ENCODE data around the gene EMC7.

Gene EMC7

DNA sequence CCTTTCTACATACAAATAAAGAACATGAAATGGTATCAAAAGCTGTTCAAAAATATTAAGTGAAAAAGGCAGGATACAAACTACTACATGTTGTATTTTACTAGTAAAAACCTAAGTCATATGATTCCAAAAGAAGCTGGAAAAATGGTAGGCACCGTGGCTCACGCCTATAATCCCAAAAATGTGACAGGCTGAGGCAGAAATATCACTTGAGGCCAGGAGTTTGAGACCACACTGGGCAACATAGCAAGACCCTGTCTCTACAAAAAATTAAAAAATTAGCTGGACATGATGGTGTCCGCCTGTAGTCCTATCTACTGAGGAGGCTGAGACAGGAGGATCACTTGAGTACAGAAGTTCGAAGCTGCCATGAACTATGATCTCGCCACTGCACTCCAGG, 1.7 kb downstream of the EMC7 start:
- H3K9me3 ChIP-seq (ENCODE audit: control insufficient read depth, low read length), result no peaks in the 10 kb centered on the region
- no peaks in the 10 kb centered on the region for H3K27me3 ChIP-seq (ENCODE audit: control insufficient read depth, insufficient read depth, low read length, poor library complexity, severe bottlenecking)
- peaks cover under 1% of the 10 kb centered on the region for H3K36me3 ChIP-seq (ENCODE audit: control insufficient read depth, insufficient read depth, low read length)
- no peak overlapping the region for H3K27ac ChIP-seq (ENCODE audit: insufficient read depth, low read depth, low read length, poor library complexity, severe bottlenecking)
- H3K4me3 ChIP-seq (ENCODE audit: insufficient read depth, low read depth, low read length), result no peak overlapping the region
- WGBS, 2 experiments, result 91 to 94% methylated on average over 4 to 5 of the region's 5 CpGs
- H3K4me1 ChIP-seq (ENCODE audit: control insufficient read depth, insufficient read depth, low read length), result no peaks in the 10 kb centered on the region

GRCh38 chr15:34085746-34086145, 15.9 kb downstream of the EMC7 start:
- Histone ChIP-seq H3K27me3 (ENCODE audit: control insufficient read depth, insufficient read depth, low read length, poor library complexity, severe bottlenecking) (no peaks in the 10 kb centered on the region), H3K36me3 (ENCODE audit: control insufficient read depth, insufficient read depth, low read length) (peaks cover 9% of the 10 kb centered on the region), H3K4me1 (ENCODE audit: control insufficient read depth, insufficient read depth, low read length) (no peaks in the 10 kb centered on the region), H3K27ac (ENCODE audit: insufficient read depth, low read depth, low read length, poor library complexity, severe bottlenecking) (no peak overlapping the region), H3K4me3 (ENCODE audit: insufficient read depth, low read depth, low read length) (no peak overlapping the region), H3K9me3 (ENCODE audit: control insufficient read depth, low read length) (no peaks in the 10 kb centered on the region)
- 87 to 96% methylated on average over 2 of the region's 2 CpGs for WGBS, 2 experiments

GRCh38 chr15:34084086-34084485, 17.6 kb downstream of the EMC7 start:
- Histone ChIP-seq H3K36me3 (ENCODE audit: control insufficient read depth, insufficient read depth, low read length) (peaks cover 9% of the 10 kb centered on the region), H3K9me3 (ENCODE audit: control insufficient read depth, low read length) (no peaks in the 10 kb centered on the region), H3K4me3 (ENCODE audit: insufficient read depth, low read depth, low read length) (no peak overlapping the region), H3K27me3 (ENCODE audit: control insufficient read depth, insufficient read depth, low read length, poor library complexity, severe bottlenecking) (no peaks in the 10 kb centered on the region), H3K27ac (ENCODE audit: insufficient read depth, low read depth, low read length, poor library complexity, severe bottlenecking) (no peak overlapping the region), H3K4me1 (ENCODE audit: control insufficient read depth, insufficient read depth, low read length) (no peaks in the 10 kb centered on the region)
- 92 to 94% methylated on average over 7 of the region's 7 CpGs for WGBS, 2 experiments

DNA sequence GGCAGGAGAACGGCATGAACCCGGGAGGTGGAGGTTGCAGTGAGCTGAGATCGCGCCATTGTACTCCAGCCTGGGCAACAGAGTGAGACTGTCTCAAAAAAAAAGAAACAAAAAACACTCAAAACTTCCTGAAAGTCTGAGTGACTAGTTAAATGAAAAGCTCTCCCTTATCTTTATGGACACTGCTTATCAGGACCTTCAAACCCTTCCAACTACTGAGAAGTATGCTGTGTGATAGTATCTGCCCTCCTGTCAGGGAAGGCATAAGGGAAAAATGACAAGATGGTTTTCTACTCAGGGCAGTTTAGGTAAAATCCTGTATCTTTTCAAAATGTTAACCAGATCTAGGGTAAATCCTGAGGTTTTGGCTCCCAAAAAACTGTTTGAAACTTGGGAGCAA, 21.8 kb downstream of the EMC7 start:
- Histone ChIP-seq H3K9me3 (ENCODE audit: control insufficient read depth, low read length) (no peaks in the 10 kb centered on the region), H3K4me3 (ENCODE audit: insufficient read depth, low read depth, low read length) (no peak overlapping the region), H3K36me3 (ENCODE audit: control insufficient read depth, insufficient read depth, low read length) (peaks cover 5% of the 10 kb centered on the region), H3K27me3 (ENCODE audit: control insufficient read depth, insufficient read depth, low read length, poor library complexity, severe bottlenecking) (no peaks in the 10 kb centered on the region), H3K27ac (ENCODE audit: insufficient read depth, low read depth, low read length, poor library complexity, severe bottlenecking) (no peak overlapping the region), H3K4me1 (ENCODE audit: control insufficient read depth, insufficient read depth, low read length) (no peaks in the 10 kb centered on the region)
- 83 to 95% methylated on average over 4 of the region's 4 CpGs for WGBS, 2 experiments

DNA sequence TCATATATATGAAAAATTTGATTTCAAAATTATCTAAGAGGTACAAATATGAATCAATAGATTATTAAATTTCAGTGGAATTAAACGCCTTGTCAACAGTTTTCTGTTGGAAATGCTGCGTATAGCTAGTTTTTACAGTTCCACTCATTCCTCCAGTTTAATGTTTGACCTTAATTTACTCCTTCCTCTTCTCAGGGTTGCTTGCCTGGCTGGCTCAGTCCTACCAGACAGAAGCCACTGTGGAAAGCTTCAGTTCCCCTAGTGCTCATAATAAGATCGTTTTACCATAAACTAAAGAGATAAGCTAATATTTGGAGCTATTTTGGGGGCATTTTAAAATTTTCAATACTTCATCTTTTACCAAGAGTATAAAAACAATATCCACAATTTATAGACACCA, 22.8 kb downstream of the EMC7 start:
- Histone ChIP-seq H3K27me3 (ENCODE audit: control insufficient read depth, insufficient read depth, low read length, poor library complexity, severe bottlenecking) (no peaks in the 10 kb centered on the region), H3K36me3 (ENCODE audit: control insufficient read depth, insufficient read depth, low read length) (no peaks in the 10 kb centered on the region), H3K27ac (ENCODE audit: insufficient read depth, low read depth, low read length, poor library complexity, severe bottlenecking) (no peak overlapping the region), H3K4me1 (ENCODE audit: control insufficient read depth, insufficient read depth, low read length) (no peaks in the 10 kb centered on the region), H3K9me3 (ENCODE audit: control insufficient read depth, low read length) (no peaks in the 10 kb centered on the region), H3K4me3 (ENCODE audit: insufficient read depth, low read depth, low read length) (no peak overlapping the region)
- WGBS, 2 experiments, result 92 to 100% methylated on average over 2 to 3 of the region's 3 CpGs

DNA sequence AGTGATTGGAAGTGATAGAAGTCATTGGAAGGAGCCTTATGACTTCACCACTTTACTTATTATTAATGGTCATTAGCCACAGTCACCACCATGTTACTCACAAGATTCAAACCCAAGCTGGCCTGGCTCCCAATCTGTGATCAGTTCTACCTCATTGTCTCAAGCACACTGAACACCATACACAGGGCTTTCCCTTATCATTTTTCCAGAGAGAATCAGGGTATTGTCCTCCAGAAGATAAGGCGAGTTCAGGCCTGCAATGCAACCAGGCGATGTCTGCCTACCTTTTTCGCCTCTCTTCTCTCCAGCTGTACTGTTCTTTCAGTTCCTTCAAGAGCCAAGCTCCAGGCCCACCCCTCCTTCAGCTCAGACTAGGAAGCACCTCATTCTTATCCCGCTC, 24.9 kb downstream of the EMC7 start:
- no peak overlapping the region for H3K27ac ChIP-seq (ENCODE audit: insufficient read depth, low read depth, low read length, poor library complexity, severe bottlenecking)
- H3K27me3 ChIP-seq (ENCODE audit: control insufficient read depth, insufficient read depth, low read length, poor library complexity, severe bottlenecking), result no peaks in the 10 kb centered on the region
- no peak overlapping the region for H3K4me3 ChIP-seq (ENCODE audit: insufficient read depth, low read depth, low read length)
- H3K4me1 ChIP-seq (ENCODE audit: control insufficient read depth, insufficient read depth, low read length), result no peaks in the 10 kb centered on the region
- H3K9me3 ChIP-seq (ENCODE audit: control insufficient read depth, low read length), result no peaks in the 10 kb centered on the region
- H3K36me3 ChIP-seq (ENCODE audit: control insufficient read depth, insufficient read depth, low read length), result no peaks in the 10 kb centered on the region
- 93% methylated on average over 4 of the region's 4 CpGs for whole genome bisulfite sequencing, 2 experiments

GRCh38 chr15:34070003-34070402, 31.7 kb downstream of the EMC7 start:
- Histone ChIP-seq H3K27ac (ENCODE audit: insufficient read depth, low read depth, low read length, poor library complexity, severe bottlenecking) (no peak overlapping the region), H3K36me3 (ENCODE audit: control insufficient read depth, insufficient read depth, low read length) (no peaks in the 10 kb centered on the region), H3K4me1 (ENCODE audit: control insufficient read depth, insufficient read depth, low read length) (no peaks in the 10 kb centered on the region), H3K9me3 (ENCODE audit: control insufficient read depth, low read length) (no peaks in the 10 kb centered on the region), H3K4me3 (ENCODE audit: insufficient read depth, low read depth, low read length) (no peak overlapping the region), H3K27me3 (ENCODE audit: control insufficient read depth, insufficient read depth, low read length, poor library complexity, severe bottlenecking) (no peaks in the 10 kb centered on the region)
- 71 to 77% methylated on average over 5 of the region's 6 CpGs for WGBS, 2 experiments

GRCh38 chr15:34065941-34066340, 35.7 kb downstream of the EMC7 start:
- 92 to 94% methylated on average over 8 of the region's 8 CpGs for WGBS, 2 experiments
- no peak overlapping the region for H3K27ac ChIP-seq (ENCODE audit: insufficient read depth, low read depth, low read length, poor library complexity, severe bottlenecking)
- no peaks in the 10 kb centered on the region for H3K9me3 ChIP-seq (ENCODE audit: control insufficient read depth, low read length)
- H3K4me1 ChIP-seq (ENCODE audit: control insufficient read depth, insufficient read depth, low read length), result no peaks in the 10 kb centered on the region
- no peaks in the 10 kb centered on the region for H3K36me3 ChIP-seq (ENCODE audit: control insufficient read depth, insufficient read depth, low read length)
- no peaks in the 10 kb centered on the region for H3K27me3 ChIP-seq (ENCODE audit: control insufficient read depth, insufficient read depth, low read length, poor library complexity, severe bottlenecking)
- no peak overlapping the region for H3K4me3 ChIP-seq (ENCODE audit: insufficient read depth, low read depth, low read length)

GRCh38 chr15:34065261-34065660, 36.4 kb downstream of the EMC7 start:
- H3K4me3 ChIP-seq (ENCODE audit: insufficient read depth, low read depth, low read length), result no peak overlapping the region
- no peaks in the 10 kb centered on the region for H3K9me3 ChIP-seq (ENCODE audit: control insufficient read depth, low read length)
- no peaks in the 10 kb centered on the region for H3K27me3 ChIP-seq (ENCODE audit: control insufficient read depth, insufficient read depth, low read length, poor library complexity, severe bottlenecking)
- H3K27ac ChIP-seq (ENCODE audit: insufficient read depth, low read depth, low read length, poor library complexity, severe bottlenecking), result no peak overlapping the region
- no peaks in the 10 kb centered on the region for H3K36me3 ChIP-seq (ENCODE audit: control insufficient read depth, insufficient read depth, low read length)
- WGBS, 2 experiments, result 87 to 94% methylated on average over 2 to 3 of the region's 3 CpGs
- H3K4me1 ChIP-seq (ENCODE audit: control insufficient read depth, insufficient read depth, low read length), result no peaks in the 10 kb centered on the region

DNA sequence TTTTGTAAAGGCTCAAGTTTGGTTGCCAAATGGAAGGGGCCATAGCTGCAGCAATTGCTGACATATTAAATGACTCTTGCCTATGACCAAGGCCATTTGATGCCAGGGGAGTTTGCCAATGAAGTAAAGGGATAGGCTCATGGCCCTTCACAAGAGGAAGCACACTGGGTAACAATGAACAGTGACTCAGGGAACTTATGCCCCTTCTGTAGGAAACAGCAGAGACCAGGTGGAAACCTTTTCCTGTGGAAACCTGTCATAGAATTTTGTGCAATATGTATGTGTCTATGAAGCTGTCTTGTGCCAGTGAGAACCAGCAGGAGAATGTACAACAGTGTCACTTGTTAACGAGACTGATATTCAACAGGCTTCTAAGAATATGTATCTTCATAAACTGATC, 37.2 kb downstream of the EMC7 start:
- Histone ChIP-seq H3K4me3 (ENCODE audit: insufficient read depth, low read depth, low read length) (no peak overlapping the region), H3K9me3 (ENCODE audit: control insufficient read depth, low read length) (no peaks in the 10 kb centered on the region), H3K27me3 (ENCODE audit: control insufficient read depth, insufficient read depth, low read length, poor library complexity, severe bottlenecking) (no peaks in the 10 kb centered on the region), H3K36me3 (ENCODE audit: control insufficient read depth, insufficient read depth, low read length) (no peaks in the 10 kb centered on the region), H3K27ac (ENCODE audit: insufficient read depth, low read depth, low read length, poor library complexity, severe bottlenecking) (no peak overlapping the region), H3K4me1 (ENCODE audit: control insufficient read depth, insufficient read depth, low read length) (no peaks in the 10 kb centered on the region)
- WGBS, 2 experiments, result 0% methylated on average over 1 of the region's 1 CpG; no CpG with 5 or more reads in 1 of the 2 experiments

DNA sequence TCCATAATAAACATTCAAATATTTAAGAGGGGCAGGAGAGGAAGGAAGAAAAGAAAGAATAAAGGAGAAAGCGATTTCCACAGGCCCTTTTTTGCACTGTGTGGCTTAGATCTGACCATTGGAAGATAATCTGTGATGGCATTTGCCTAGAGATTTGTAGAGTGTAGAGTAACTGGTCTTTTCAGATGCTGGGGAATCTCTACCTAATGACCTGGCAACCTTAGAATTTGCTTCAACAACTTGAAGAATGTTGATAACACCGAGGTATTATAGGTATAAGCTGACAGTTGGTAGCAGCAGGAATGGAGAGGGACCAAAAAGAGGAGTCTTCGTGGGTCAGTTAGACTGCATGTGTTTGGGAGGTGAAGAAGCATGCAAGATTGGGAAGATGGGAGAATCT, 41.7 kb downstream of the EMC7 start:
- no peak overlapping the region for H3K4me3 ChIP-seq (ENCODE audit: insufficient read depth, low read depth, low read length)
- no peaks in the 10 kb centered on the region for H3K9me3 ChIP-seq (ENCODE audit: control insufficient read depth, low read length)
- H3K4me1 ChIP-seq (ENCODE audit: control insufficient read depth, insufficient read depth, low read length), result no peaks in the 10 kb centered on the region
- no peaks in the 10 kb centered on the region for H3K36me3 ChIP-seq (ENCODE audit: control insufficient read depth, insufficient read depth, low read length)
- H3K27me3 ChIP-seq (ENCODE audit: control insufficient read depth, insufficient read depth, low read length, poor library complexity, severe bottlenecking), result no peaks in the 10 kb centered on the region
- 84 to 85% methylated on average over 3 of the region's 3 CpGs for WGBS, 2 experiments
- no peak overlapping the region for H3K27ac ChIP-seq (ENCODE audit: insufficient read depth, low read depth, low read length, poor library complexity, severe bottlenecking)
